ENCODE measurements around the gene CCDC187.

The CCDC187 gene

GRCh38 chr9:136331556-136332481 is 27.9 kb upstream of the CCDC187 start:
- H3K27me3 ChIP-seq (ENCODE audit: insufficient read depth, low read depth) = peaks cover 88% of the 10 kb centered on the region
- no peak for TF ChIP-seq CTCF (conservative IDR thresholded peaks at IDR 0.05; ENCODE audit: low read depth, low read length)
- no peak overlapping the region for H3K27ac ChIP-seq
- no peak overlapping the region for H3K4me2 ChIP-seq
- no peaks in the 10 kb centered on the region for H4K20me1 ChIP-seq (ENCODE audit: insufficient read depth)
- no peak overlapping the region for H3K9ac ChIP-seq
- peaks cover 7% of the 10 kb centered on the region for H3K4me1 ChIP-seq (ENCODE audit: low read depth, poor library complexity, severe bottlenecking)
- no peaks in the 10 kb centered on the region for H3K79me2 ChIP-seq (ENCODE audit: insufficient read depth, low read depth)
- H3K36me3 ChIP-seq (ENCODE audit: insufficient read depth) = no peaks in the 10 kb centered on the region
- no peak overlapping the region for H3K4me3 ChIP-seq (IDR thresholded peaks at IDR 0.05; ENCODE audit: insufficient read depth, low read depth, low read length)
- no peak overlapping the region for H2AFZ ChIP-seq (ENCODE audit: low read depth)

DNA sequence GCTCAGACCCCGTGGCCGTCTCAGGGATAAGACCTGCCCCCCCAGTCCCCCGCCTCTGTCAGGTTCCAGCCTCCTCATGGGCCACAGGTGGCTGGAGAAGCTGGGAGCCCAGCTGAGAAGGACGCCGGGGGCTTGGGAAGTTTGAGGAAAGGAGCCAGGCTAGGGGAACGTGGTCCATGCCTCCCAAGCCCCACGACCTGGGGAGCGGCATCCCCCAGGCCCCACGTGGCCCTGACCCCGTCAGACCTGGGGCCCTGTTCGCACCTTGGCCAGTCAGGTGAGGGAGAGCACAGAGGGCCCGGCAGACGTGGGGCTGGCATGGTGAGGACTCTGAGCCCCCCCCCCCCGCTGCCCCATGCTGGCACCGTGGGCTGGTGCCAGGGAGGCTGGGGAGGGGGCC is 27.1 kb upstream of the CCDC187 start:
- Histone ChIP-seq H3K36me3 (ENCODE audit: insufficient read depth) (no peaks in the 10 kb centered on the region), H3K4me3 (IDR thresholded peaks at IDR 0.05; ENCODE audit: insufficient read depth, low read depth, low read length) (no peak overlapping the region), H3K27me3 (ENCODE audit: insufficient read depth, low read depth) (peaks cover 88% of the 10 kb centered on the region), H3K4me2 (no peak overlapping the region), H3K9ac (no peak overlapping the region), H4K20me1 (ENCODE audit: insufficient read depth) (no peaks in the 10 kb centered on the region), H3K4me1 (ENCODE audit: low read depth, poor library complexity, severe bottlenecking) (peaks cover 7% of the 10 kb centered on the region), H3K27ac (no peak overlapping the region), H2AFZ (ENCODE audit: low read depth) (no peak overlapping the region), H3K79me2 (ENCODE audit: insufficient read depth, low read depth) (no peaks in the 10 kb centered on the region)
- TF ChIP-seq CTCF (conservative IDR thresholded peaks at IDR 0.05; ENCODE audit: low read depth, low read length) = no peak

GRCh38 chr9:136330406-136330990 is 26.6 kb upstream of the CCDC187 start:
- H3K36me3 ChIP-seq (ENCODE audit: insufficient read depth) = no peaks in the 10 kb centered on the region

More at GRCh38 chr9:136330406-136330990, 26.6 kb upstream of the CCDC187 start:
- H3K79me2 ChIP-seq (ENCODE audit: insufficient read depth, low read depth) = no peaks in the 10 kb centered on the region
- no peaks in the 10 kb centered on the region for H4K20me1 ChIP-seq (ENCODE audit: insufficient read depth)
- H3K4me1 ChIP-seq (ENCODE audit: low read depth, poor library complexity, severe bottlenecking) = peaks cover 7% of the 10 kb centered on the region
- no peak overlapping the region for H3K9ac ChIP-seq
- TF ChIP-seq CTCF (conservative IDR thresholded peaks at IDR 0.05; ENCODE audit: low read depth, low read length) = no peak
- H3K4me3 ChIP-seq (IDR thresholded peaks at IDR 0.05; ENCODE audit: insufficient read depth, low read depth, low read length) = no peak overlapping the region
- no peak overlapping the region for H3K27ac ChIP-seq
- H3K27me3 ChIP-seq (ENCODE audit: insufficient read depth, low read depth) = peaks cover 88% of the 10 kb centered on the region
- H3K4me2 ChIP-seq = no peak overlapping the region
- H2AFZ ChIP-seq (ENCODE audit: low read depth) = no peak overlapping the region
